HG02943 (cell line): ENCODE results near the gene MT1E.
"Not testable (repeated sequence)": the region's sequence is repeated elsewhere in the genome, so short reads cannot be mapped to it uniquely, and the experiment has no call there.

Experiments
- ATAC-seq: cut with Tn5 transposase; IDR thresholded peaks from one replicate; pipeline ENCODE4 v1.9.1; 2021; ENCODE audit warnings: mild to moderate bottlenecking, low read depth, moderate library complexity; ENCODE audit not compliant: unreplicated experiment

The MT1E gene

DNA sequence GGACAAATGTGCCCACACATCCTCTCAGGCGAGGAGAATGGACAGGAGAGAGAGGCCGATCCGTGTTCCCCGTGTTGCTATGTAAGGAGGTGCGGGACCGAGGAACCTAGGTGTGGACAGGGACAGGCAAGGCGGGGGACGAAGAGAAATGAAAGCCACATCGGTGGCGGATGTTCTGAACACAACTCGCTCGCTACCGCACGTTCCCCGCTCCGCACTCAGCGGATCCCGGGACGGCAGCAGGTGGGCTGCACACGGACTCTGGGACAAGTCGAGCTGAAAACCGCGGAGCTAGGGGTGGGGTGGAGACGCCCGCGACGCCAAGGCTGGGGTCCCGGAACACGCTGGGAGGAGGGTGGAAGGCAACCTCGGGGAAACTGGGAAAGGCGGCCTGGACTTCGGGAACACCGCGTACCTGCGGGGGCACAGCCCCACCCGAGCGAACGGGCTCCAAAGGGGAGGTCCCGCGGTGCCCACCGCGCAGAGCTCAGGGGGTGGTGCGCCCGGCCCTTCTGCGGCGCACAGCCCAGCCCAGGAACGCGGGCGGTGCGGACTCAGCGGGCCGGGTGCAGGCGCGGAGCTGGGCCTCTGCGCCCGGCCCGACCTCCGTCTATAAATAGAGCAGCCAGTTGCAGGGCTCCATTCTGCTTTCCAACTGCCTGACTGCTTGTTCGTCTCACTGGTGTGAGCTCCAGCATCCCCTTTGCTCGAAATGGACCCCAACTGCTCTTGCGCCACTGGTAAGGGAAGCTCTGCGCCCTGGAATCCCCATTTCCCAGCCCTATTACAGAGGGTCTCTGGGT, at the start of gene MT1E:
Gene MT1E, plus strand, starts transcription at position 642 of the 803 bp plus-strand sequence. Its CDS starts 71 bp downstream, at position 713.
- ATAC-seq = no peak

GRCh38 chr16:56576585-56577299, 48.8 kb upstream of the MT1E start:
- peak; percentile 69 for ATAC-seq

GRCh38 chr16:56577300-56577625, 48.3 kb upstream of the MT1E start:
- ATAC-seq = no peak

- no peak for ATAC-seq
Observed at GRCh38 chr16:56580391-56581048, 45.1 kb upstream of the MT1E start.

GRCh38 chr16:56582911-56583310, 42.7 kb upstream of the MT1E start:
- ATAC-seq = not testable (repeated sequence)

DNA sequence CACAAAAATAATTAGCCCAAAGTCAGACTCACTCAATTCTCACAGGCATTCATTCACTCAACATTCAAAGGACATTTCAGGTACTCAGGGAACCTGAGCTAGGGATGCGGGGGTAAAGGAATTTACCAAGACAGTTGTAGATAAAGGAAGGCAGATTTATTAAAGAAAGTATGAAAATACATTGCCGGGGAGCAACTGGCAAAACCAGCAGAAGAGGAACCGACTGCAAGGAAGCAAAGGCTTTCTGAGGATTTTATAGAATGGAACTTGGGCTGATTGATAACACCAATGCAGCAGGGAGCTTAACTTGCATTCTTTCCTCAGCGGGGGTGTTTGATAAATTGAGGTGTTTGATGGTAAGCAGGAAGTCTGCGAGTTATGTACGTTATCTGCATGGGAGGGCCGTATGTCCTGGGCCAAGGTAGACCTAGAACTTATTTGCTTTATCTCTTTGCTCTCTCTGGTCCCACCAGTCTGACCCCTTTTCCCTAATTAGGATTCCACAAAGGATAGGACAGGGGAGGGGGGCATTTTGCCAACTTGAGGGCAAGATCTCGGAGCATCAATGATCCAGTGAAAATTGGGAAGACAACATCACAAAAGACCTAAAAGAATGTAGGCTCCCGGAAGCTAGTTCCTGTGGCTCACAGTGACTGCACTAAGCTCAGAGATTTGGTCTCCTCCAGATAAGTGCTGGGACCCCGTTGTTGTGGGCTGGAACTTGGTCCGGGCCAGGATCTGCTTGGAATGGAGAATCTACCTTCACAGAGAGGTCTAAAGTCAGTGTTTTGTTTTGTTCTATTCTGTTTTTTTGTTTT, 42.0 kb upstream of the MT1E start:
- no peak for ATAC-seq

- no peak for ATAC-seq
Observed at GRCh38 chr16:56584276-56584675, 41.3 kb upstream of the MT1E start.

DNA sequence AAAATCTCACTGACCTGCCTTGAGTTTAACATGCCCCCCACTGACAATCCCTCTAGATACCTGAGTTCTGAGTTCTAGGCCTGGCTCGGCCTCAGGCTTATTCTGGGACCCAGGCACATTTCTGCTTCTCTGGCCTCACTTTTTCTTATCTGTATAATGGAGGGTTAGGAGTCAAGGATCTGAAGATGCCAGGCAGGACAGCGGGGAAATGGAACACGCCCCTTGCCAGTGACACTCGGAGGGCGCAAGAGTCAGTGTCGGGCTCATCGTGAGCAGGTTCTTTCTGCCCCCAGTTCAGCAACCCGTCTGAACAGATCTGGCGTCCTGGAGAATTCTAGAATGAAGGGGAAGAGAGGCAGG, 36.8 kb upstream of the MT1E start:
- no peak for ATAC-seq

- no peak for ATAC-seq
Observed at GRCh38 chr16:56589141-56590039, 36.2 kb upstream of the MT1E start, which contains the start of gene MT3. Gene MT3, plus strand, starts transcription at chr16:56589528. Its CDS starts 63 bp downstream, at chr16:56589591.

GRCh38 chr16:56591377-56592060, 34.1 kb upstream of the MT1E start:
- no peak for ATAC-seq

- no peak for ATAC-seq
Observed at GRCh38 chr16:56593573-56594291, 31.8 kb upstream of the MT1E start.

DNA sequence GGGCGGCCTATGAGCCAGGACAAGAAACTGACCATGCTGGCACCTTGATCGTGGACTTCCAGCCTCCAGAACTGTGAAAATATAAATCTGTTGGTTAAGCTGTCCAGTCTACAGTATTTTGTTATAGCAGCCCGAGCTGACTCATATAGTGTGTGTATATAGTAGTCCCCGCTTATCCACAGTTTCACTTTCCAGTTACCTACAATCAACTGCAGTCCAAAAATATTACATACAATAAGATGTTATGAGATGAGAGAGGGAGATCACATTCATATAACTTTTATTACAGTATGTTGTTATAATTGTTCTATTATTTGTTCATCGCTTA, 31.3 kb upstream of the MT1E start:
- no peak for ATAC-seq

DNA sequence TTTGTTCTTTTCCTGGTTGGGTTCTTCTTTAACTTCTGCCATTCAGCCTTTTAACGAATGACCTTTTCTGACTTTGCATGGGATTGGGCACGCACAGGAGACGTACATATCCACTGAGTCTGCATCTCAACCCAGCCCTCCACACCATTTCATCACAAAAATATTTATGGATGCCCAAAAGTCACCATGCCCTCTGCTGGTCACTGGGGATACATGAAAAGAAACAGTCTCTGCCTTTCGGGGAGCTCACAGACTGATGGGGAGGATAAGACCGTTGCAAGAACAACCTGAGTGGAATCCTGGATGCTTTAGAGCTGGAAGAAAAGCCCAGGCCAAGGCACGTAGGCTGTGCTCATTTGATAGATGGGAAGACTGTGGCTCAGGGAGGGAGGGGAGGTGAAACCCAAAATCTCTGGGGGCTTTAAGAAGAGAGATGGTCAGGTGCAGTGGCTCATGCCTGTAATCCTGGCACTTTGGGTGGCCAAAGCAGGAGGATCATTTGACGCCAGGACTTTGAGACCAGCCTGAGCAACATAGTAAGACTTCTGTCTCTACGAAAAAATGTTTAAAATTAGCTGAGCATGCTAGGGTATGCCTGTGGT, 25.1 kb upstream of the MT1E start:
- ATAC-seq = no peak

DNA sequence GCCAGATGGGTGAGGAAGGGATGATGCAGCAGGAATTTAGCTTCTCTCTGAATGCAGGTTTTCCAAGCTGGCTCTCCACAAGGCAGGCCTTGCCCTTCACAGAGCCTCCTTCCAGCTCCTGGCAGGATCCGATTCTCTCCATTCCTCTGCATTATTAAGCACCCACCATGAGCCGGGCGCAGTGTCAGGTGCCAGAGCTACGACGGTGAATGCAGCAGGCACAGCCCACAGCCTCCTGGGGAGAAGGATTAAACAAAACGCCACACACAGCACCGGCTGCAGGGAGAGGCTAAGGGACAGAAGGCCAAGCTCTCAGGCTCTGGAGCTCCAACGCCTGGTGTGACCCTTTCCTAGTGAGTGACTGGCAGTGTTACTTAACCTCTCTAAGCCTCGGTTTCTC, 24.3 kb upstream of the MT1E start:
- ATAC-seq = no peak

DNA sequence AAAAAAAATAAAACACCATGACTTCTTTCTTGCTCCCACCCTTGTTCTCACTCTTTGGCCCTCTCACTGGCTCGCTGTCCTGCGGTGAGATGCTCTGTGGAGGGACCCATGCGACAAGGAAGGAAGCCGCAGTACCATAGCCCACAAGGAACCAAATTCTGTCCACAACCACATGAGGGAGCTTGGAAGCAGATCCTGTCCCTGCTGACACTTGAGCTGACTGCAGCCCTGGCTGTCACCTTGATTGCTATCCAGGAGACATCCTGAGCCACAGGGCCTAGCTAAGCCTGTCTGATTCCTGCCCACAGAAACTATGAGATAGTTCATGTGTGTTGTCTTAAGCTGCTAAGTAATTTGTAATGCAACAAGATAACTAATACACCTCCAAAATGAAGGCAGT, 22.0 kb upstream of the MT1E start:
- ATAC-seq = no peak

- ATAC-seq = no peak
Observed at GRCh38 chr16:56604966-56605365, 20.6 kb upstream of the MT1E start.

DNA sequence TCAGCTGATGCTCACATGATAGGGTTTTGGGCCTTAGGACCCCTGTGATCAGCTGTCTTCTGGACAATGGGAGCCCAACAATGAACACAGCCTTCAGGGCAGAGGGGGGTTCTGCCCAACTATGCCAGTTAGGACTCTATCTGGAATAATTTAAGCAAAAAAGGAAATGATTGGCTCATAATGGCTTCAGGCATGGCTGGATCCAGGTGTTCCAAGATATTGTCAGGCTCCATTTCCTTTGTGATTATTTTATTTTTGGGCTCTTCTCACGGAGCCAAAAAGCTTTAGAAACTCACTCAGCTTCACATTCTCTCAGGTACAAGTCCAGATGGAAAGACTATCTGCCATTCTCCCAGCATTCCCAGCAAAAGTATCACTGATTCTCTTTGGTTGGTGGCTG, 20.1 kb upstream of the MT1E start:
- no peak for ATAC-seq

- no peak for ATAC-seq
Observed at GRCh38 chr16:56606071-56606475, 19.5 kb upstream of the MT1E start.
